Endometrial microvascular endothelial cells (primary cell): ENCODE measurements around the gene ALX4. TPM values are rescaled to one million over a fixed set of nuclear protein-coding genes. Genes with fewer than 3 reads are reported as not detected.

Experiments used
- in situ Hi-C: cut with HindIII; loops from 2 replicates; pipeline ENCODE4 v1.10.0; 2017; ENCODE audit warnings: low sequenced_read_pairs, low pct_unique_long_range_greater_than_20kb; ENCODE audit errors: inconsistent ontology term
- total RNA-seq: library from RNA; depleted of rRNA; stranded (reverse); fragments of >200 nt; gene quantifications from one replicate; pipeline ENCODE4 v1.2.3, GENCODE V29; 2015; ENCODE audit errors: inconsistent ontology term

The ALX4 gene
- total RNA-seq, 1 donor from 2014 or later, result not detected

- in situ Hi-C loops, result no loop called here
Measured at GRCh38 chr11:44260081-44260480, 49.9 kb downstream of the ALX4 start.

DNA sequence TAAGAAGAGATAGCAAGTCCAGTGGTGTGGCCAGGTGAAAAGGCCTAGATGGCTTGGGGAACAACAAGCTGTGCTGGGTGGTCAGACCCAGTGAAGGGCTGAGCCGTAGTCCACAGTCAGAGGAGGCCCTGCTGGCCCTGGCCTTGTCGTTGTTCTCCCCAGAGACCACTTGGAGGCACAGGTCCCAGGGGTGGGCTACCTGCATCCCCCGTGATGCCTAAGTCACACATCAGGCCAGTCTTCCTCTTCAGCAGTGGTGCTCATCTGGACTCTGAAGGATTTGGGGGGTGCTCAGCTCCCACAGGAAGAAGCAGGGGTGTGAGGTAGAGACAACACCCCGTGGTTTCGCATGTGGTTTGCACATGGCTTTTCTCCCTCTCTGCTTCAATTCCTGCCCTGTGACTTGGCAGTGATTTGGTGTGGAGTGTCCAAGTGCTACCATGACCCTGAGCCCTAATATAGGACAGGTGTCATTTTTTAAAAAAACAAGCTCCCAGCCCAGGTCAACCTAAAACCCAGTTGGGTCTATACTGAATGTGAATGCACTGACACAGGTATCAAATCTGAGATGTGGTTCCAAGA is 51.0 kb downstream of the ALX4 start:
- in situ Hi-C loops, result no loop called here

GRCh38 chr11:44258190-44258489 is 51.8 kb downstream of the ALX4 start:
- in situ Hi-C loops, result no loop called here

GRCh38 chr11:44257338-44258189 is 52.4 kb downstream of the ALX4 start:
- in situ Hi-C loops, result no loop called here

DNA sequence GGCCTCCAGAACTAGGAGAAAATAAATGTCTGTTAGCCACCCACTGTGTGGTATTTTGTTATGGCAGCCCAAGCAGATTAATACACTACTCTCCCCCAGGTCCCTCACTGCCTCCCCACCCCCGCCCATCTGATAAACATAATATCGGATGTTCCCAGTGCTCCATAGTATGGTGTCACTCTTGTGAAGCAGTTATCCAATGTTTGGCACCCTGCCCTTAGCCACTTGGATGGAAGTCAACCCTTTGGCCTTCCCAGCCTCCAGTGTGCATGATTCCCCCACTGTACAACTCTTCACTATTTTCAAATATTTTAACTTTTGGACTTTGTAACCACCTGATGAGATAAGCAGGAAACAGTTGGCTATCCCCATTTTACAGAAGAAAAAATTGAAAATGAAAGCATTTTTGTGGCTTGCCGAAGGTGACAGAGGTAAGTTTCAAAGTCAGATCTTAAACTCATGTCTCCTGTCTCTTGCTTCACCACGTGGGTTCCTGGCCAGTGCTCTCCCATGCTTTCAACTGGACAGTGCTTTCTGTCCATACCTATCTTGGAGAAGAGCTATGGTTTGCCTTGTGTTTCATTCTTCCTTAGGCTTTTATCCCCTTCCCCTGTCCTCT is 53.2 kb downstream of the ALX4 start:
- in situ Hi-C loops, result no loop called here

DNA sequence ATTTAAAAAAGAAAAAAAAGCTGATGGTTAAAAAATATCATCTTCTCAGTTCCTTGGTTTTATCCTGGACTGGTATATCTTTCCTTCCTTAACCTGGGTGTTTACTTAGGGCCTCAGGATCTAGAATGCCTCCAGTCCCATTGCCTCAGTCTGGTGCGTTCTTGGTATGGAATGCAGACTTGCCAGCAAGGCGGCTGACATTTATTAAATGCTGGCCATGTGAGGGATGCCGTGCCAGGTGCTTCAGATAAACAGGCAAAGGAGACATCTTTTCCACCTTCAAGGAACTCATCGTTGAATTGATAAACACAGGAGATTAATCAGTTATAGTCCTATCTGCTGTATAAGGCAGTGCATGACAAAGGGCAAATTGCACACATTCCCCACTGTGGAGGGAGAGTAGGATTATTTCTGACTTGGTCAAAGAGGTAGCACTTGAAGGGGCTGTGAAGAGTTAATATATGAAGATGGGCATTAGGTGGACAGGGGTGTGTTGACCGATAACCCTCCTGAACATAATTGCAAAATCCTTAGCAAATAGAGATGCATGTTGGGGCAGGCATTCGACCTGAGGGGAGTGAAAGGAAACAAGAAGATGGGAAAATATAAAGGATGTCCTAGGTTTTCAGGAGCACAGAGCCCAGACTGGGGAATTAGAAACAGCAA is 54.4 kb downstream of the ALX4 start:
- in situ Hi-C loops, result no loop called here

DNA sequence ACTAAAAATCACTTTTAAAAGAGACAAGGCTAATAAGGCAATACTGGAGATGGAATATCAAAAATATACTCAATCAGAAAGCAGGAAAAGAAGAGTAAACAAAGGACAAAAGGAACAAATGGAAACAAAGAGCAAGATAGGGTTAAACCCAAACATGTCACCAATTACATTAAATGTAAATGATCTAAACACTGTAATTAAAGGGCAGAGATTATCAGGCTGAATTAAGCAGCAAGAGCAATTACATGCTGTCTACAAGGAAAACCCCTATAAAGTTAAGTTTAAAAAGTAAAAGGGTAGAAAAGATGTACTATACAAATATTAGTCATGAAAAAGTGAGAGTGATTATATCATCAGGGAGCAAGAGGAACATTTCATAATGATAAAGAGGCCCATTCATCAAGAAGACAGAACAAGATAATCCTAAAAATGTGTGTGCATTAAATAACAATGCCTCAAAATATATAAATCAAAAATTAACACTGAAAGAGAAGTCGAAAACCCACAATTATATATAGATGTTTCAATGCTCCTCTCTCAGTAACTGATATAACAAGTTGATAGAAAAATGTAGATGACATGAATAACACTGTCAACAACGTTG is 56.8 kb downstream of the ALX4 start:
- in situ Hi-C loops, result no loop called here

- in situ Hi-C loops, result no loop called here
Measured at GRCh38 chr11:44250421-44250820, 59.5 kb downstream of the ALX4 start.

DNA sequence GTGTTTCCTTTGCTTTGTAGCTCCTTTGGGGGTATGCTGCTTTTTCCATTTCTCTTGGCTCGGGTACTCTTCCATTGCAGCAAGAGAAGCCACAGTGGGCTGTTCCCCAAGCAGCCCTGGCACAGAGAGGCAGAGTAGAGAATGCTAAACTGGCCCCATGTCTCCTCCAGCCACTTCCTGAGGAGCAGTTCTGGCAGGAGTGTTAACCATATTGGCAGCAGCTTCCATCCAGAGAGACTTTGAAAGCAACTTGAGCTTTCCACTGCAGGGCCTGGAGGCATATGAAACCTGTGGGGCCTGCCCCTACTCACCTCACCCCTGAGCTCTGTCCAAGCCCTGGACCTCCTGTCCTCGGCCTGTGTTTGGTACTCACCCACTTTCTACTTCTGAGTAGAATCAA is 61.8 kb downstream of the ALX4 start:
- in situ Hi-C loops, result no loop called here

DNA sequence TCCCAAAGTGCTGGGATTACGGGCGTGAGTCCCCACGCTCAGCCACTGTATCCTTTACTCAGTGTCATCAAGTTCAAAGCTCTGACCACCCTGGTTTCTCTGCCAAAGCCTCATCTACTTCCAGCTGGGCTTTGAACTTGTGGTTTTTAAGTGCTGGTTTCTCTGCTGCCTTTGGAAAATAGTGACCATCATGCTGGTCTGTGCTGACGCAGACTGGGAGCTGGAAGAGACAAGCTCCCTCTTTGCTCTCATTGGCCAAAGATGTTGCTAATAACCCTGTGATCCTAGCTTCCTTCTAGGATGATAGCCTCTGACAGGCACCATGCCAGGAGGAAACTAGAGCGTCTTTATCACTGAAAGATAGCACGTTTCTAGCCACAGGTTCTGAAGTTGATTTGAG is 62.4 kb downstream of the ALX4 start:
- in situ Hi-C loops, result no loop called here

DNA sequence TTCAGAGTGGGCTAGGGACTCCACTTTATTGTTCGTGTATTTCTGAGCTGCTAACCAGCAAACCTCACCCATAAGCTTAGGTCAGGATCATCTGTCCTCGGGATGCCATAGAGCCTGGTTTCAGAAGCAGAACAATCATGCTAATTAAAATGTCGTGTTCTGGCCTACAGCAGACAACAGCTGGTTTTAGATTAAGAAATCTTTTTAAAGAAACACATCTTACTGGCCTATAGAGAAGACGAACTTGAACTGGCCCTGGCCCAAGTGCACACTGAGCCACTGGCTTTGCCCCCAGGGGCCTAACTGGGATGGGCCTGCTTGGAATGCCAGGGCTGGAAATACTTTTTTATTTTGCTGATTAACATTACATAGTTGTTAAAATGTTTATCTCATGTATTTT is 63.2 kb downstream of the ALX4 start:
- in situ Hi-C loops, result no loop called here

DNA sequence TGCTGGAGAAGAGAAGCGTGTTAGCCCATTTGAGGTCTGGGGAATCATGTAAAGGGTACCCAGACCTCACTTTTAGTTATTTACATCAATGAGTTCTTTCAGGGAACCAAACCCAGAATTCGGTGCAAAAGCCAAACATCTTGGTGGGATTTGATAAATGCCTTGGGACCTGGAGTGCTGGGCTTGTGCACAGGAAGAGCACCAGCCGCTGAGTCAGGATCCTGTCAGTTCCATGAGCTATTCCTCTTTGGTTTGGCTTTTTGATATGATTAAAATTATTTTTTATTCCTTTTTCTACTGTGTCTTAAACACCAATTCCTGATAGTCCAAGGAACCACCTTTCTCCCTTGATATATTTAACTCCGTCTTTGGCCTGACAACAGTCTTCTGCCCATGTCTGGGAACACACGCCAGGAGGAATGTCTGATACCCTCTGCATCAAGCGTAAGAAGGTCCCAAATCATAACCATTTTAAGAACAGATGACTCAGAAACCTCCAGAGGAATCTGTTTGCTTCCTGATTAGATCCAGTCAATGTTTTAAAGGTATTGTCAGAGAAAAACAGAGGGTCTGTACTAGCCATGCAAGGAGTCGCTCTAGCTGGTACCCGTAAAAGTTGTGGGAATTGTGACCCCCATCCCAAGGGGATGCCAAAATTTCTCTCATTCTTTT is 65.2 kb downstream of the ALX4 start:
- in situ Hi-C loops, result no loop called here

DNA sequence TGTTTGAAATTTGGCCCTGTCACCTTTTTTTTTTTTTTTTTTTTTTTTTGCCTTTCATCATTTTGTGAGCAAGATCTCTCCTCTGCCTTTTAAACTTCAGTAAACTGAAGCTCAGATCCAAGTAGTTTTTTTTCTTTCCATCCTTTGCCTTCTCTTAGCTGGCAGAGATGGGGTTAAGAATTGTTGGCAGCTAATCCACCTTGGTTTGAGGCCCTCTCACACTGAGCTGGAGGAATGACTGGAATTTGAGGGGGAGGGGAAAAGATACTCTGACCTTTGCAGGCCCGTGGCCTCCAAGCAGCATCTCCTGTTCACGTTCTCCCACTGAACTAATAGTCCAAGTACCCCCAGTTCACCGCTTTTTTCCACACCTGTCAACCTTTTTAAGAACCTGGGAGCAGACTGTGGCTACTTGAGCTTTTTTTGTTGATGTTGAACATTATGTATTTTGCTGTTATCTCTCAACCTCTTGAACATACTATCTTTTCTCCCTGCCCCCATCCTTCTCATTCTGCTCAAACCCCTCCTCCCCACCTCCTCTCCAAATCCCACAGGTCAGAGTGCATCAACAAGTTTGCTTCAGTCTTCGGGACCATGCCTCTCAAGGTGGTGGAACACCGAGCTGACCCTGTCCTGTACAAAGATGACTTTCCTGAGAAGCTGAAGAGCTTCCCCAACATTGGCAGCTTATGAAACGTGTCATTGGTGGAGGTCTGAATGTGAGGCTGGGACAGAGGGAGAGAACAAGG is 66.2 kb downstream of the ALX4 start:
- in situ Hi-C loops, result no loop called here

DNA sequence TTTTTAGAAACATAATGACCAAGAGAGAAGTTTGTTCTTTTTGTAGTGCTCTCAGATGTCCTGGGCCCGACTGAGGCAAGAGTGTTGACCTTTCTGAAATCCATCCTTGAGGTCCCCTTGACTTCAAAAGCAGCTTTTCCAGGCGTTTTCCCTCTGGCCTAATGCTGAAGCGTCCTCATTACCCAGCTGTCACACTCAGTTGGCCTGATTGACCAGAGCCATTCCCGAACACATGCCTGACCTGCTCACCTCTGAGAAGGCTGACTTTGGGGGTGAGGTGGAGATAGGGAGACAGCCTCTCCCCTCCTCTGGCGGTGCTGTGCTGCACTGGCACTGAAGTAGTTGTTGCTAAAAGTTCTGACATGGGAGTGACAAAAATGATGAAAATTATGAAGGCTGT is 66.9 kb downstream of the ALX4 start:
- in situ Hi-C loops, result no loop called here

DNA sequence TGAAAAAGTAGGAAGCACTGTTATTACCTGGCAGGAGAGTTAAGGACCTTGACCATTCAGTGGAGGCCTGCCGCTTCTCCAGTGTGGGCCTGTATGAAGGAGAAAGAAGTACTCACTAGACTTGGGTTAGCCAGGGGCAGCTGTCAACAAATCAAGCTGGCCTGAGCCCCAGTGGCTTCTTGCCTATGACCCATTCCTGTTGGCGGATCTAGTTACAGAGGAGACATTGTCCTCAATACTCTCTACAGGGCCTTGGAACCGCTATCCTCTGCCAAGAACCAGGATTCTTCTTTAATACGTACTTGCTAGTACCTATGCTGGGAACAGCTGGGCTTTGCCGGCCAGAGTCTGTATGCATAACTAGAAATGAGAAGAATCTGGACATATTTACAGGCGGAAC is 68.1 kb downstream of the ALX4 start:
- in situ Hi-C loops, result no loop called here

- in situ Hi-C loops, result no loop called here
Measured at GRCh38 chr11:44237156-44237555, 72.8 kb downstream of the ALX4 start.

- in situ Hi-C loops, result no loop called here
Measured at GRCh38 chr11:44236296-44236695, 73.6 kb downstream of the ALX4 start.

DNA sequence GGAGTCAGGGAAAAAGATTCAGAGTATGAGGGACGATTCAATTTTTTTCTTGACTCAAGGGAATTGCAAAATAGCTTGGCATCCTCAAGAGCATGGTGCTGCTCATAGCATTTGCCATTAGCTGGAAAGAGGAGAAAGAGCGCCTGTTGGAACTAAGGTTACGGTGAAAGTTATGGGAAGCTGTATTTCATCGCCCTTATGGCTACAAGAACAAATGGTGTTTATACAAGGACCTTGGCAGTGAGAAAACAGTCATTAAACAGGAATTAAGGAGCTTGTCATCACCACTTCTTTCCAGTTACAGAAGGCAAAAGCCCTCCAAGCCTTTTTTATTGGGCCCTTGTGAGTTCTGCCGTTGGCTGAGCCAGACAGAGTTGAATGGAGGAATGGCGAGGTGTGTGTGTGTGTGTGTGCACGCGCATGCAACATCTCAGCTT is 74.2 kb downstream of the ALX4 start:
- in situ Hi-C loops, result no loop called here
